GM23338 (cell line): ENCODE measurements around the gene ADGRE3. TPM values are rescaled to one million over a fixed set of nuclear protein-coding genes. Genes with fewer than 3 reads are reported as not detected.
"Not testable (repeated sequence)": the region's sequence is repeated elsewhere in the genome, so short reads cannot be mapped to it uniquely, and the experiment has no call there.

ENCODE experiments used
- ATAC-seq: fragments of 200-7000 bp; cut with Tn5 transposase; 3 replicates; pipeline ENCODE4 v1.9.1; 2020
- DNase-seq: peaks from one replicate; pipeline ENCODE4 v3.0.0-alpha.2; 2015; ENCODE audit warnings: low spot score
- H2AFZ ChIP-seq: fragments of 200-600 bp; sonication (generic); 2 replicates; pipeline ENCODE4 v1.8.0; 2016; ENCODE audit warnings: antibody characterized with exemption, mild to moderate bottlenecking, moderate library complexity
- H3F3A ChIP-seq: fragments of 200-600 bp; sonication (generic); replicated peaks from 2 replicates; pipeline ENCODE4 v1.8.0; 2017; ENCODE audit warnings: antibody characterized with exemption, mixed run types, low read depth
- H3K27ac ChIP-seq: fragments of 200-600 bp; sonication (generic); 2 replicates; pipeline ENCODE4 v1.6.1; 2016; ENCODE audit warnings: low read depth
- H3K27me3 ChIP-seq: fragments of 200-600 bp; sonication (generic); 2 replicates; pipeline ENCODE4 v1.8.0; 2016; ENCODE audit warnings: mild to moderate bottlenecking, mixed run types, moderate library complexity; ENCODE audit not compliant: insufficient read depth
- H3K36me3 ChIP-seq: fragments of 200-600 bp; sonication (generic); 2 replicates; pipeline ENCODE4 v1.8.0; 2016; ENCODE audit warnings: mild to moderate bottlenecking; ENCODE audit not compliant: insufficient read depth
- H3K4me1 ChIP-seq: fragments of 200-600 bp; sonication (generic); 2 replicates; pipeline ENCODE4 v1.8.0; 2016; ENCODE audit warnings: mild to moderate bottlenecking, moderate library complexity; ENCODE audit not compliant: insufficient read depth
- H3K4me2 ChIP-seq: fragments of 200-600 bp; sonication (generic); 2 replicates; pipeline ENCODE4 v1.7.1; 2017; ENCODE audit warnings: mixed run types
- H3K4me3 ChIP-seq: fragments of 200-600 bp; sonication (generic); 2 replicates; pipeline ENCODE4 v1.6.1; 2016; ENCODE audit warnings: mixed run types
- H3K79me2 ChIP-seq: fragments of 200-600 bp; sonication (generic); replicated peaks from 2 replicates; pipeline ENCODE4 v1.8.0; 2017; ENCODE audit warnings: mild to moderate bottlenecking; ENCODE audit not compliant: insufficient read depth
- H3K9me2 ChIP-seq: fragments of 200-600 bp; sonication (generic); 2 replicates; pipeline ENCODE4 v1.8.0; 2017; ENCODE audit not compliant: insufficient read depth
- H4K20me1 ChIP-seq: fragments of 200-600 bp; sonication (generic); replicated peaks from 2 replicates; pipeline ENCODE4 v1.8.0; 2017; ENCODE audit warnings: mild to moderate bottlenecking; ENCODE audit not compliant: insufficient read depth
- H3K27ac Mint-ChIP-seq: 2 replicates; pipeline ENCODE4 v1.8.0; 2020; ENCODE audit warnings: inconsistent platforms, mild to moderate bottlenecking, moderate library complexity, mixed read lengths
- H3K27me3 Mint-ChIP-seq: 3 replicates; pipeline ENCODE4 v1.8.0; 2022; ENCODE audit warnings: low read depth, mild to moderate bottlenecking, moderate library complexity, mixed read lengths, inconsistent platforms; ENCODE audit not compliant: insufficient read depth, poor library complexity
- H3K36me3 Mint-ChIP-seq: 3 replicates; pipeline ENCODE4 v1.8.0; 2021; ENCODE audit warnings: low read depth, mild to moderate bottlenecking, inconsistent platforms, moderate library complexity, mixed read lengths
- H3K4me1 Mint-ChIP-seq: 3 replicates; pipeline ENCODE4 v1.8.0; 2020; ENCODE audit warnings: mild to moderate bottlenecking, inconsistent platforms, mixed read lengths
- H3K4me3 Mint-ChIP-seq: 3 replicates; pipeline ENCODE4 v1.8.0; 2021; ENCODE audit warnings: moderate library complexity, mild to moderate bottlenecking, inconsistent platforms, mixed read lengths
- H3K9me3 Mint-ChIP-seq: 3 replicates; pipeline ENCODE4 v1.8.0; 2020; ENCODE audit warnings: moderate library complexity, mild to moderate bottlenecking, inconsistent platforms, mixed read lengths
- CREB1 ChIP-seq: fragments of 250-450 bp; sonication (Bioruptor Pico); IDR thresholded peaks from 2 replicates; pipeline ENCODE4 v1.5.0; 2020; ENCODE audit warnings: low read depth, mild to moderate bottlenecking, moderate library complexity
- EZH2 ChIP-seq: fragments of 200-600 bp; sonication (generic); IDR thresholded peaks from one replicate; pipeline ENCODE4 v1.8.0; 2017; ENCODE audit warnings: antibody characterized with exemption, mild to moderate bottlenecking, low read depth; ENCODE audit not compliant: unreplicated experiment
- JUNB ChIP-seq: IDR thresholded peaks from one replicate; pipeline ENCODE4 v1.6.1; 2016; ENCODE audit warnings: antibody characterized with exemption; ENCODE audit not compliant: unreplicated experiment
- POLR2AphosphoS5 ChIP-seq: IDR thresholded peaks from 2 replicates; pipeline ENCODE4 v1.6.1; 2016; ENCODE audit warnings: antibody characterized with exemption, low read depth
- STAT1 ChIP-seq: IDR thresholded peaks from one replicate; pipeline ENCODE4 v1.6.1; 2016; ENCODE audit warnings: antibody characterized with exemption; ENCODE audit not compliant: unreplicated experiment
- ZNF114 ChIP-seq: fragments of 250-450 bp; sonication (Bioruptor Pico); IDR thresholded peaks from 2 replicates; pipeline ENCODE4 v1.5.0; 2020; ENCODE audit warnings: mild to moderate bottlenecking, moderate library complexity
- ZNF331 ChIP-seq: fragments of 250-450 bp; sonication (Bioruptor Pico); IDR thresholded peaks from 2 replicates; pipeline ENCODE4 v1.5.0; 2020; ENCODE audit warnings: low read depth, mild to moderate bottlenecking, moderate library complexity
- polyA plus RNA-seq: library from polyadenylated mRNA; unstranded; fragments of >200 nt; fragmentation: Nextera tagmentation; extraction: Ambion mirVana; gene quantifications from 2 replicates; pipeline ENCODE4 v1.2.1, GENCODE V29; 2016
- total RNA-seq: library from RNA; depleted of rRNA; stranded (reverse); fragments of >200 nt; shearing (Covaris generic); gene quantifications from 2 replicates; pipeline ENCODE4 v1.2.3, GENCODE V29; 2014
- TF ChIP-seq, protein P1 (sequence below): IDR thresholded peaks from 2 replicates; pipeline ENCODE4 v1.6.1; 2016; ENCODE audit warnings: antibody characterized with exemption
- TF ChIP-seq, protein P2 (sequence below): fragments of 250-450 bp; sonication (Bioruptor Pico); IDR thresholded peaks from 2 replicates; pipeline ENCODE4 v1.5.0; 2020; ENCODE audit warnings: mild to moderate bottlenecking, moderate library complexity
- TF ChIP-seq, protein P3 (sequence below), 2 experiments: fragments of 200-600 bp in 1 of 2; sonication (generic) in 1 of 2; conservative IDR thresholded peaks; 2 replicates each; pipeline versions ENCODE4 v1.5.1 to v1.6.1; 2016 to 2017; ENCODE audit warnings: antibody characterized with exemption in 2 of 2, low read depth in 2 of 2, mild to moderate bottlenecking in 2 of 2, moderate library complexity in 1 of 2

The ADGRE3 gene
- total and polyA plus RNA-seq, 2 experiments from 2014 or later = not detected

DNA sequence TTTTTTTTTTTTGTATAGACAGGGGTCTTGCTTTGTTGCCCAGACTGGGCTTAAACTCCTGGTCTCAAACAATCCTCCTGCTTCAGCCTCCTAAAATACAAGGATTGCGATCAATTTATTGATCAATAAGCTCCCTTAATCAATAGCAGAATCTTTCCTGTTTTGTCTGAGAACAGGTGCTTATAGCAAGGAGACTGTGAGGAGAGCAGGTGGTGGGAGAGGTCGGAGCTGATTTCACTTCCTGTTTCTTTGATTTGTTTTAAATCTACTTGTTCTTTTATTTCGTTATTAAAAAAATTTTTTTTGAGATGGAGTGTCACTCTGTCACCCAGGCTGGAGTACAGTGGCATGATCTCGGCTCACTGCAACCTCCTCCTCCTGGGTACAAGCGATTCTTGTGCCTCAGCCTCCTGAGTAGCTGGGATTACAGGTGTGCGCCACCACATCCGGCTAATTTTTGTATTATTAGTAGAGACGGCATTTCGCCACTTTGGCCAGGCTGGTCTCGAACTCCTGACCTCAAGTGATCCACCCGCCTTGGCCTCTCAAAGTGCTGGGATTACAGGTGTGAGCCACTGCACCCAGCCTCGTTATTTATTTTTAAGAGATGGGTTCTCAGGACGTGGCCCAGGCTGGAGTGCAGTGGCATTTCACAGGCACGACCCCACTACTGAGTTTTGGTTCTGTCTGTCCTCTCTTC is 61.1 kb downstream of the ADGRE3 start:
- not testable (repeated sequence) for H4K20me1 ChIP-seq, H3K79me2 ChIP-seq, H3K27ac Mint-ChIP-seq, H3K27me3 ChIP-seq, H3K9me2 ChIP-seq, H3F3A ChIP-seq, DNase-seq, H3K4me3 Mint-ChIP-seq, H3K27me3 Mint-ChIP-seq, H3K4me2 ChIP-seq, H3K4me1 ChIP-seq, H2AFZ ChIP-seq, ATAC-seq, H3K27ac ChIP-seq, H3K4me1 Mint-ChIP-seq, H3K36me3 ChIP-seq, H3K4me3 ChIP-seq
- H3K36me3 Mint-ChIP-seq = peaks cover 28% of the 10 kb centered on the region
- H3K9me3 Mint-ChIP-seq = peaks cover 97% of the 10 kb centered on the region

DNA sequence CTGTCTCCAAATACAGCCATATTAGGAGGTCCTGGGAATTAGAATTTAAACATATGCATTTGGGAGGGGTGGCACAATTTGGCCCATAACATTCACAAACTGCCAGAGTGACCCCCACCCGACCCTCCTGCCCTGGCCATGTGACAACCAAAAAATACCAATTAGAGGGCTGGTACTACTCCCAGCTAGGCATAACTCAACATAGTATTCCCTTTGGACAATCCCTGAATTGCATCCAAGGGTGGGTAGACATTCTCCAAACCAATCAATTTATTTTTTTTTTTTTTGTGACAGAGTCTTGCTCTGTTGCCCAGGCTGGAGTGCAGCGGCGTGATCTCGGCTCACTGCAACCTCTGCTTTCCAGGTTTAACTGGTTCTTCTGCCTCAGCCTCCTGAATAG is 62.0 kb downstream of the ADGRE3 start:
- Histone ChIP-seq H3K4me1 (no peaks in the 10 kb centered on the region), H3K27me3 (no peaks in the 10 kb centered on the region), H3K36me3 (no peaks in the 10 kb centered on the region), H3K4me3 (no peak overlapping the region), H4K20me1 (no peaks in the 10 kb centered on the region), H3K4me2 (no peak overlapping the region), H3K9me2 (0 out of 2 replicates have a peak, but pooled peaks cover 4% of the 10 kb centered on the region), H3F3A (no peaks in the 10 kb centered on the region), H3K79me2 (no peaks in the 10 kb centered on the region), H2AFZ (no peak overlapping the region), H3K27ac (no peak overlapping the region)
- Mint-ChIP-seq H3K4me1 (no peaks in the 10 kb centered on the region), H3K27me3 (peaks cover 6% of the 10 kb centered on the region), H3K36me3 (peaks cover 32% of the 10 kb centered on the region), H3K9me3 (peaks cover 96% of the 10 kb centered on the region), H3K4me3 (no peak overlapping the region), H3K27ac (no peak overlapping the region)
- no peak for DNase-seq
- ATAC-seq = no peak
- TF ChIP-seq, protein P1, sequence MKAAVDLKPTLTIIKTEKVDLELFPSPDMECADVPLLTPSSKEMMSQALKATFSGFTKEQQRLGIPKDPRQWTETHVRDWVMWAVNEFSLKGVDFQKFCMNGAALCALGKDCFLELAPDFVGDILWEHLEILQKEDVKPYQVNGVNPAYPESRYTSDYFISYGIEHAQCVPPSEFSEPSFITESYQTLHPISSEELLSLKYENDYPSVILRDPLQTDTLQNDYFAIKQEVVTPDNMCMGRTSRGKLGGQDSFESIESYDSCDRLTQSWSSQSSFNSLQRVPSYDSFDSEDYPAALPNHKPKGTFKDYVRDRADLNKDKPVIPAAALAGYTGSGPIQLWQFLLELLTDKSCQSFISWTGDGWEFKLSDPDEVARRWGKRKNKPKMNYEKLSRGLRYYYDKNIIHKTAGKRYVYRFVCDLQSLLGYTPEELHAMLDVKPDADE = no peak
- no peak for TF ChIP-seq STAT1
- TF ChIP-seq, protein P2, sequence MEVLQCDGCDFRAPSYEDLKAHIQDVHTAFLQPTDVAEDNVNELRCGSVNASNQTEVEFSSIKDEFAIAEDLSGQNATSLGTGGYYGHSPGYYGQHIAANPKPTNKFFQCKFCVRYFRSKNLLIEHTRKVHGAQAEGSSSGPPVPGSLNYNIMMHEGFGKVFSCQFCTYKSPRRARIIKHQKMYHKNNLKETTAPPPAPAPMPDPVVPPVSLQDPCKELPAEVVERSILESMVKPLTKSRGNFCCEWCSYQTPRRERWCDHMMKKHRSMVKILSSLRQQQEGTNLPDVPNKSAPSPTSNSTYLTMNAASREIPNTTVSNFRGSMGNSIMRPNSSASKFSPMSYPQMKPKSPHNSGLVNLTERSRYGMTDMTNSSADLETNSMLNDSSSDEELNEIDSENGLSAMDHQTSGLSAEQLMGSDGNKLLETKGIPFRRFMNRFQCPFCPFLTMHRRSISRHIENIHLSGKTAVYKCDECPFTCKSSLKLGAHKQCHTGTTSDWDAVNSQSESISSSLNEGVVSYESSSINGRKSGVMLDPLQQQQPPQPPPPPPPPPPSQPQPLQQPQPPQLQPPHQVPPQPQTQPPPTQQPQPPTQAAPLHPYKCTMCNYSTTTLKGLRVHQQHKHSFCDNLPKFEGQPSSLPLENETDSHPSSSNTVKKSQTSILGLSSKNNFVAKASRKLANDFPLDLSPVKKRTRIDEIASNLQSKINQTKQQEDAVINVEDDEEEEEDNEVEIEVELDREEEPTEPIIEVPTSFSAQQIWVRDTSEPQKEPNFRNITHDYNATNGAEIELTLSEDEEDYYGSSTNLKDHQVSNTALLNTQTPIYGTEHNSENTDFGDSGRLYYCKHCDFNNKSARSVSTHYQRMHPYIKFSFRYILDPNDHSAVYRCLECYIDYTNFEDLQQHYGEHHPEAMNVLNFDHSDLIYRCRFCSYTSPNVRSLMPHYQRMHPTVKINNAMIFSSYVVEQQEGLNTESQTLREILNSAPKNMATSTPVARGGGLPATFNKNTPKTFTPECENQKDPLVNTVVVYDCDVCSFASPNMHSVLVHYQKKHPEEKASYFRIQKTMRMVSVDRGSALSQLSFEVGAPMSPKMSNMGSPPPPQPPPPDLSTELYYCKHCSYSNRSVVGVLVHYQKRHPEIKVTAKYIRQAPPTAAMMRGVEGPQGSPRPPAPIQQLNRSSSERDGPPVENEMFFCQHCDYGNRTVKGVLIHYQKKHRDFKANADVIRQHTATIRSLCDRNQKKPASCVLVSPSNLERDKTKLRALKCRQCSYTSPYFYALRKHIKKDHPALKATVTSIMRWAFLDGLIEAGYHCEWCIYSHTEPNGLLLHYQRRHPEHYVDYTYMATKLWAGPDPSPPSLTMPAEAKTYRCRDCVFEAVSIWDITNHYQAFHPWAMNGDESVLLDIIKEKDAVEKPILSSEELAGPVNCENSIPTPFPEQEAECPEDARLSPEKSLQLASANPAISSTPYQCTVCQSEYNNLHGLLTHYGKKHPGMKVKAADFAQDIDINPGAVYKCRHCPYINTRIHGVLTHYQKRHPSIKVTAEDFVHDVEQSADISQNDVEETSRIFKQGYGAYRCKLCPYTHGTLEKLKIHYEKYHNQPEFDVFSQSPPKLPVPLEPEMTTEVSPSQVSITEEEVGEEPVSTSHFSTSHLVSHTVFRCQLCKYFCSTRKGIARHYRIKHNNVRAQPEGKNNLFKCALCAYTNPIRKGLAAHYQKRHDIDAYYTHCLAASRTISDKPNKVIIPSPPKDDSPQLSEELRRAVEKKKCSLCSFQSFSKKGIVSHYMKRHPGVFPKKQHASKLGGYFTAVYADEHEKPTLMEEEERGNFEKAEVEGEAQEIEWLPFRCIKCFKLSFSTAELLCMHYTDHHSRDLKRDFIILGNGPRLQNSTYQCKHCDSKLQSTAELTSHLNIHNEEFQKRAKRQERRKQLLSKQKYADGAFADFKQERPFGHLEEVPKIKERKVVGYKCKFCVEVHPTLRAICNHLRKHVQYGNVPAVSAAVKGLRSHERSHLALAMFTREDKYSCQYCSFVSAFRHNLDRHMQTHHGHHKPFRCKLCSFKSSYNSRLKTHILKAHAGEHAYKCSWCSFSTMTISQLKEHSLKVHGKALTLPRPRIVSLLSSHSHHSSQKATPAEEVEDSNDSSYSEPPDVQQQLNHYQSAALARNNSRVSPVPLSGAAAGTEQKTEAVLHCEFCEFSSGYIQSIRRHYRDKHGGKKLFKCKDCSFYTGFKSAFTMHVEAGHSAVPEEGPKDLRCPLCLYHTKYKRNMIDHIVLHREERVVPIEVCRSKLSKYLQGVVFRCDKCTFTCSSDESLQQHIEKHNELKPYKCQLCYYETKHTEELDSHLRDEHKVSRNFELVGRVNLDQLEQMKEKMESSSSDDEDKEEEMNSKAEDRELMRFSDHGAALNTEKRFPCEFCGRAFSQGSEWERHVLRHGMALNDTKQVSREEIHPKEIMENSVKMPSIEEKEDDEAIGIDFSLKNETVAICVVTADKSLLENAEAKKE (CRISPR knock-in tag) = no peak
- TF ChIP-seq EZH2 = no peak
- no peak for TF ChIP-seq POLR2AphosphoS5
- TF ChIP-seq CREB1 (CRISPR knock-in tag) = no peak
- TF ChIP-seq JUNB = no peak
- no peak for TF ChIP-seq ZNF331 (CRISPR knock-in tag)
- TF ChIP-seq ZNF114 (CRISPR knock-in tag) = no peak
- TF ChIP-seq, protein P3, sequence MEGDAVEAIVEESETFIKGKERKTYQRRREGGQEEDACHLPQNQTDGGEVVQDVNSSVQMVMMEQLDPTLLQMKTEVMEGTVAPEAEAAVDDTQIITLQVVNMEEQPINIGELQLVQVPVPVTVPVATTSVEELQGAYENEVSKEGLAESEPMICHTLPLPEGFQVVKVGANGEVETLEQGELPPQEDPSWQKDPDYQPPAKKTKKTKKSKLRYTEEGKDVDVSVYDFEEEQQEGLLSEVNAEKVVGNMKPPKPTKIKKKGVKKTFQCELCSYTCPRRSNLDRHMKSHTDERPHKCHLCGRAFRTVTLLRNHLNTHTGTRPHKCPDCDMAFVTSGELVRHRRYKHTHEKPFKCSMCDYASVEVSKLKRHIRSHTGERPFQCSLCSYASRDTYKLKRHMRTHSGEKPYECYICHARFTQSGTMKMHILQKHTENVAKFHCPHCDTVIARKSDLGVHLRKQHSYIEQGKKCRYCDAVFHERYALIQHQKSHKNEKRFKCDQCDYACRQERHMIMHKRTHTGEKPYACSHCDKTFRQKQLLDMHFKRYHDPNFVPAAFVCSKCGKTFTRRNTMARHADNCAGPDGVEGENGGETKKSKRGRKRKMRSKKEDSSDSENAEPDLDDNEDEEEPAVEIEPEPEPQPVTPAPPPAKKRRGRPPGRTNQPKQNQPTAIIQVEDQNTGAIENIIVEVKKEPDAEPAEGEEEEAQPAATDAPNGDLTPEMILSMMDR (conservative IDR thresholded peaks at IDR 0.05; ENCODE audit: low read depth in 2 of 2) = no peak
